SU-DHL-6 (cell line): Measurements from ENCODE around the gene NT5C1A.

Experiments
- H2AFZ ChIP-seq: fragments of 200-600 bp; sonication (generic); 2 replicates; pipeline ENCODE4 v1.6.1; 2014; ENCODE audit warnings: low read depth, mild to moderate bottlenecking, moderate library complexity, mixed read lengths, antibody characterized with exemption, low read length; ENCODE audit not compliant: severe bottlenecking
- H3F3A ChIP-seq: fragments of 200-600 bp; shearing (Covaris generic); 2 replicates; pipeline ENCODE4 v1.6.0; 2016; ENCODE audit warnings: antibody characterized with exemption, mild to moderate bottlenecking; ENCODE audit not compliant: insufficient read depth
- H3K27ac ChIP-seq: fragments of 200-600 bp; sonication (generic); 2 replicates; pipeline ENCODE4 v1.5.1; 2016; ENCODE audit warnings: low read depth, mild to moderate bottlenecking, low read length, moderate library complexity, mixed read lengths
- H3K27me3 ChIP-seq: fragments of 200-600 bp; sonication (generic), shearing (Covaris generic); 2 replicates; pipeline ENCODE4 v1.6.0; 2014; ENCODE audit warnings: mild to moderate bottlenecking, low read length
- H3K36me3 ChIP-seq: fragments of 200-600 bp; sonication (generic); 2 replicates; pipeline ENCODE4 v1.6.1; 2014; ENCODE audit warnings: mild to moderate bottlenecking, low read length, mixed read lengths
- H3K4me2 ChIP-seq: fragments of 300-600, 200-600 bp; shearing (Covaris generic), sonication (generic); 2 replicates; pipeline ENCODE4 v1.6.0; 2014; ENCODE audit warnings: low read length, low read depth, mild to moderate bottlenecking; ENCODE audit not compliant: poor library complexity, severe bottlenecking
- H3K4me3 ChIP-seq: fragments of 200-600 bp; sonication (generic); 2 replicates; pipeline ENCODE4 v1.5.1; 2014; ENCODE audit warnings: antibody characterized with exemption, low read length, mild to moderate bottlenecking, mixed read lengths; ENCODE audit not compliant: insufficient read depth, poor library complexity, severe bottlenecking
- H3K79me2 ChIP-seq: fragments of 200-600 bp; sonication (generic); 2 replicates; pipeline ENCODE4 v1.6.1; 2014; ENCODE audit warnings: mild to moderate bottlenecking, low read length, moderate library complexity; ENCODE audit not compliant: insufficient read depth
- H3K9ac ChIP-seq: fragments of 200-600 bp; sonication (generic); 2 replicates; pipeline ENCODE4 v1.7.0; 2014; ENCODE audit warnings: mild to moderate bottlenecking, low read length
- H3K9me2 ChIP-seq: fragments of 200-600 bp; sonication (generic); replicated peaks from 2 replicates; pipeline ENCODE4 v1.6.1; 2014; ENCODE audit warnings: low read length; ENCODE audit not compliant: insufficient read depth
- H3K9me3 ChIP-seq: fragments of 200-600 bp; sonication (generic); 2 replicates; pipeline ENCODE4 v1.6.1; 2014; ENCODE audit warnings: low read length, mixed read lengths; ENCODE audit not compliant: insufficient read depth
- H4K20me1 ChIP-seq: fragments of 200-600 bp; sonication (generic); 2 replicates; pipeline ENCODE4 v1.6.1; 2014; ENCODE audit warnings: low read depth, mild to moderate bottlenecking, antibody characterized with exemption, low read length, moderate library complexity, mixed read lengths
- CTCF ChIP-seq: fragments of 200-600 bp; sonication (generic); IDR thresholded peaks from one replicate; pipeline ENCODE4 v1.5.1; 2017; ENCODE audit warnings: antibody characterized with exemption, mild to moderate bottlenecking, low read length, moderate library complexity; ENCODE audit not compliant: insufficient read depth, poor library complexity, severe bottlenecking
- EZH2phosphoT487 ChIP-seq: fragments of 200-600 bp; sonication (generic), shearing (Covaris generic); conservative IDR thresholded peaks from 2 replicates; pipeline ENCODE4 v1.6.1; 2018; ENCODE audit warnings: mild to moderate bottlenecking, antibody characterized with exemption, low read length, moderate library complexity, mixed read lengths

NT5C1A gene

GRCh38 chr1:39717809-39718208 lies 45.9 kb upstream of the NT5C1A start:
- Histone ChIP-seq H3K4me2 (no peak overlapping the region), H4K20me1 (no peaks in the 10 kb centered on the region), H3F3A (no peaks in the 10 kb centered on the region), H3K79me2 (no peaks in the 10 kb centered on the region), H2AFZ (no peak overlapping the region), H3K4me3 (no peak overlapping the region), H3K27me3 (no peaks in the 10 kb centered on the region), H3K36me3 (no peaks in the 10 kb centered on the region), H3K9me2 (no peaks in the 10 kb centered on the region), H3K9ac (no peak overlapping the region), H3K9me3 (no peaks in the 10 kb centered on the region), H3K27ac (no peak overlapping the region)
- TF ChIP-seq EZH2phosphoT487 (no peak), CTCF (no peak)

- H3K27ac ChIP-seq = no peak overlapping the region
- no peak overlapping the region for H3K4me2 ChIP-seq
- H3K9ac ChIP-seq = no peak overlapping the region
- no peaks in the 10 kb centered on the region for H3K9me3 ChIP-seq
- H3K4me3 ChIP-seq = no peak overlapping the region
- no peak overlapping the region for H2AFZ ChIP-seq
- H3F3A ChIP-seq = no peaks in the 10 kb centered on the region
- no peaks in the 10 kb centered on the region for H4K20me1 ChIP-seq
- H3K79me2 ChIP-seq = no peaks in the 10 kb centered on the region
- H3K36me3 ChIP-seq = no peaks in the 10 kb centered on the region
- TF ChIP-seq CTCF = no peak
- TF ChIP-seq EZH2phosphoT487 = no peak
- H3K27me3 ChIP-seq = no peaks in the 10 kb centered on the region
- H3K9me2 ChIP-seq = no peaks in the 10 kb centered on the region
These were observed 41.6 kb upstream of the NT5C1A start for GRCh38 chr1:39713557-39713956.

- Histone ChIP-seq H2AFZ (no peak overlapping the region), H3K4me2 (no peak overlapping the region), H3K36me3 (no peaks in the 10 kb centered on the region), H3K27me3 (no peaks in the 10 kb centered on the region), H4K20me1 (no peaks in the 10 kb centered on the region), H3K27ac (no peak overlapping the region), H3F3A (no peaks in the 10 kb centered on the region), H3K9me2 (no peaks in the 10 kb centered on the region), H3K9me3 (no peaks in the 10 kb centered on the region), H3K4me3 (no peak overlapping the region), H3K9ac (no peak overlapping the region), H3K79me2 (no peaks in the 10 kb centered on the region)
- TF ChIP-seq CTCF (no peak), EZH2phosphoT487 (no peak)
These were observed 40.0 kb upstream of the NT5C1A start for GRCh38 chr1:39711966-39712340.
